GM18517 (cell line): ENCODE data around the gene ANGEL2.
"Not testable (repeated sequence)": the region's sequence is repeated elsewhere in the genome, so short reads cannot be mapped to it uniquely, and the experiment has no call there.

ENCODE experiments used
- ATAC-seq: cut with Tn5 transposase; IDR thresholded peaks from one replicate; pipeline ENCODE4 v1.9.1; 2021; ENCODE audit warnings: mild to moderate bottlenecking, moderate library complexity; ENCODE audit not compliant: unreplicated experiment

ANGEL2 gene

GRCh38 chr1:213015099-213016050 is at the start of gene ANGEL2:
Gene ANGEL2 (minus strand): TSS chr1:213015867. CDS start chr1:213015671, 196 bp downstream.
- ATAC-seq: peak; percentile 95

- no peak for ATAC-seq
Measured at GRCh38 chr1:213061263-213061662, 45.6 kb upstream of the ANGEL2 start.

GRCh38 chr1:213060836-213061235 is 45.2 kb upstream of the ANGEL2 start:
- ATAC-seq: no peak

GRCh38 chr1:213057264-213058059 is 41.8 kb upstream of the ANGEL2 start:
- no peak for ATAC-seq

- no peak for ATAC-seq
Measured at GRCh38 chr1:213055767-213056166, 40.1 kb upstream of the ANGEL2 start.

- ATAC-seq: no peak
Measured at GRCh38 chr1:213054733-213055591, 39.3 kb upstream of the ANGEL2 start.

- no peak for ATAC-seq
Measured at GRCh38 chr1:213054142-213054541, 38.5 kb upstream of the ANGEL2 start.

GRCh38 chr1:213053455-213053854 is 37.8 kb upstream of the ANGEL2 start:
- ATAC-seq: no peak

- no peak for ATAC-seq
Measured at GRCh38 chr1:213051881-213052202, 36.2 kb upstream of the ANGEL2 start.

- ATAC-seq: peak; percentile 93
Measured at GRCh38 chr1:213051127-213051880, 35.6 kb upstream of the ANGEL2 start, which contains the start of gene RPS6KC1. Gene RPS6KC1 (plus strand): TSS chr1:213051241. CDS start chr1:213051405, 164 bp downstream.

- peak; percentile 47 for ATAC-seq
Measured at GRCh38 chr1:213050745-213051126, 35.1 kb upstream of the ANGEL2 start.

GRCh38 chr1:213049232-213049631 is 33.6 kb upstream of the ANGEL2 start:
- no peak for ATAC-seq

GRCh38 chr1:213045321-213046226 is 29.9 kb upstream of the ANGEL2 start:
- ATAC-seq: not testable (repeated sequence)

GRCh38 chr1:213041443-213041842 is 25.8 kb upstream of the ANGEL2 start:
- ATAC-seq: no peak

- ATAC-seq: no peak
Measured at GRCh38 chr1:213035573-213035972, 19.9 kb upstream of the ANGEL2 start.

- ATAC-seq: no peak
Measured at GRCh38 chr1:213034713-213035112, 19.0 kb upstream of the ANGEL2 start.

- no peak for ATAC-seq
Measured at GRCh38 chr1:213032651-213033050, 17.0 kb upstream of the ANGEL2 start.

GRCh38 chr1:213027024-213027423 is 11.4 kb upstream of the ANGEL2 start:
- ATAC-seq: not testable (repeated sequence)

GRCh38 chr1:213020016-213020415 is 4.3 kb upstream of the ANGEL2 start:
- ATAC-seq: no peak
